Measurements from ENCODE around the gene PACS2.

The PACS2 gene

DNA sequence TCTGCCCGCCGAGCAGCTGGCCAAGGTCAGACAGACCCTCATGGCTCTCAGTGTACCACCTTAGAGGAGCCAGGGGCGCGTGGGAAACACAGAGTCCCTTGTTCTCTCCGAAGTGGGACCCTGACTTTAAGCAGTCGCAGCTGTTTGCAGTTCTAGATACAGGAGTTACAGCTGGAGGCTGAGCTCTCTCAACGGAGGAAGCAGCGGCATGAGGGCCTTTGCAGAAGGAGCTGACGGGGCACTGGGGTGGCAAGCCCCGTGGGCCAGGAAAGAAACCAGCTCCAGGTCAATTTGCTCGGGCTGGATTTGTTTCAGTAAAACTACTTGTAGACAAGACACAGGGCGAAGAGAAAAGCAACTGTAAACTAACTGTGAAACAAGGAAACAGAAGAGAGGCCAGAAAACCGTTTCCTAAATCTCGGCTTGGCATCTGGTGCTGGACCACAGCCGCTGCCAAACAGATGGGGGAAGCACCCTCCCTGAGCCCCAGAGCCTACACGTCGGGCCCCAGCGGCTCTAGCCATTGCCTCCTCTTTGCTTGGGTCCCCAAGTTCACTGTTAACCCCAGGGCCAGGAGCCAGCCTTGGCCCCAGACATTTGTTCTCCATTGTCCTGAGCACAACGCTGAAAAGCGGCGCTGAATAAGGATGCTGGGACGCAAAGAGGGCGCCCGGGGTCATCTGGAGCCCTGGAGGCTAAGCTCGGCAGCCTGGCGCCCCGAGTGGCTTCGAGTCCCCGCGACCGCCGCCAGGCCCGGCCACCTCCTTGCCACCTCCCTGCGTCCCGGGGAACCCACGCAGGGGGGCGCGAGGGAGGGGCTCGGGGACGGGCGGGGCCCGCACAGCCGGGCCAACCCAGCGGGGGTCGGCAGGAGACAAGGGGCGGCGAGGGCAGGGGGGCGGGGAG is 914 bp upstream of the PACS2 start:
- ATAC-seq (replicated peaks) (peak; percentile 20), DNase-seq (peak in 1 of 3 experiments; percentile 21)
- Mint-ChIP-seq H3K27me3 (no peaks in the 10 kb centered on the region), H3K36me3 (ENCODE audit: insufficient read depth) (peaks cover 18% of the 10 kb centered on the region), H3K9me3 (no peaks in the 10 kb centered on the region), H3K4me3 (peak overlapping the region; percentile 75 to 78), H3K4me1 (ENCODE audit: low read depth in 2 of 2) (peaks cover 14 to 16% of the 10 kb centered on the region in 2 donors), H3K27ac (peak overlapping the region; percentile 69 to 79)

DNA sequence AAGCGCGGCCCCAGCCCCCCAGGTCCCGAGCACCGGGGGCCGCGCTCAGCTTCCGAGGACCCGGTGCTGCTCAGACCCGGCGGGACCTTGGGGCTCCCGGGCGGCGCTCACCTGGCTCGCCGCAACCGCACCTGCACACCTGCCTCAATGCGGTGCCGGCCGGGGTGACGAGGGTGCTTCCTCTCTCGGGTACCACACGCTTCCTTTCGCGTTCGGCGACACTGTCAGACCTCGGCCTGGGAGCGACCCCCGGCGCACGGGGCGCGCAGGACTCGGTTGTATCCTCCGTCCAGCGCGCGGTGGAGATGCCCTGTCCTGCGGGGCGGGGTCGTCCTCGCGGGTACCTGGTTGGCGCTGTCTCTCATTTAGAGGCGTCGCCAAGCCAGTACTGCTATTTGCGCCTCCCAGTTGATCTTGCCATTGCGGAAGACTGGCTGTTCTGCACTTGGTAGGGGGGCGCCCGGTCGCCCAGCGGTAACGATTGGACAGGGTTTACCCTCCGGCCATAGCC is 718 bp downstream of the PACS2 start:
- DNase-seq (peak; percentile 46 to 53 (median 50)), ATAC-seq (replicated peaks) (peak; percentile 59)
- Mint-ChIP-seq H3K4me3 (peak overlapping the region; percentile 87), H3K4me1 (ENCODE audit: low read depth in 2 of 2) (peaks cover 14 to 16% of the 10 kb centered on the region in 2 donors), H3K9me3 (no peaks in the 10 kb centered on the region), H3K27ac (peak overlapping the region; percentile 76 to 92), H3K27me3 (no peaks in the 10 kb centered on the region), H3K36me3 (ENCODE audit: insufficient read depth) (peaks cover 18% of the 10 kb centered on the region)

DNA sequence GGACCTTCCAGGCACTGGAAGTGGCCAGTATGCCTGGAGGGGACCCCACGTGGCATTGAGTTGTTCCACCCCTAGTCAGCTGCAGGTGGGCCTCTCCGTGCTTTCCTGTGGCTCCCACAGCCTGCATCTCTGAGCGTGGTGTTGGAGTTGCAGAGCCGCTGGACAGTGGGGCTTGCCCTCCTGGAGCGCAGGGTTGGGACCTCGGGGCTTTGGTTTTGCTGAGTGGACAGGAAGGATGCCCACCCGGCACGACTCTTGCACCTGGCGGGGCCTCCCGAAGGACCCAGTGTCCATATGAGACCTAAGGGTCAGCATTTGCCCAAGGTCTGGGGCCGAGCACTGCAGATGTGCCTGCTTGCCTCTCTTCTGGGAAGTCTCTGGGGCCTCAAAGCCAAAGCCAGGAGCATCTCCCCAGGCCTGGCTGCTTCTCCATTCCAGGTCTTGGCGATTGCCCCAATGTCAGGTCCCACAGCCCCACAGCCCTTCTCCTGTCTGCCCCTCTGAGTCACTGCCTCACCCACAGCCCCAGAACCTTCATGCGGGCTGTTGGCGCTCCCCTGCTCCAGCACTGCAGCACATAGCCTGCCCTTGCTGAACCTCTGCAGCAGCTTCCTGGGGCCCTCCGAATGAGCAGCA is 1.5 kb downstream of the PACS2 start:
- H3K27me3 Mint-ChIP-seq = no peaks in the 10 kb centered on the region
- H3K4me3 Mint-ChIP-seq = peak overlapping the region; percentile 87
- no peaks in the 10 kb centered on the region for H3K9me3 Mint-ChIP-seq
- ATAC-seq (replicated peaks) (no peak), DNase-seq (no peak)
- H3K4me1 Mint-ChIP-seq (ENCODE audit: low read depth in 2 of 2) = peaks cover 14 to 16% of the 10 kb centered on the region in 2 donors
- H3K36me3 Mint-ChIP-seq (ENCODE audit: insufficient read depth) = peaks cover 18% of the 10 kb centered on the region
- H3K27ac Mint-ChIP-seq = peak overlapping the region in 1 of 2 donors; percentile 76

DNA sequence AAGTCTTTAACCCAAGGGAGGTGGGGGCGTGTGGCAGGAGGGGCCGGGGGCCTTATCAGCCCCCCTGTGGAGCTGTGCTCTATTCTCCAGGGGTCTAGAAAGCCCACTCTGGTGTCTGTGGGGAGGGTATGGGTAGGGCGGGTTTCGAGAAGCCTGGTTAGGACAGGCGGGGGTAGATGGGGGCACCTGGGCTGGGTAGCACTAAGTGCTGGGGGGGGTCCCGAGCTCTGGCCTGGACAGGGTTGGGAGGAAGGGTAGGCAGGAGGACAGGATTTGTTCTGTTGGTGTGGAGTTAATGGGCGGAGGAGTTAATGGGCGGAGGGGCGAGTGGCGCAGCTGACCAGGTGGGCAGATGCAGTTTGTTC is 2.0 kb downstream of the PACS2 start:
- Mint-ChIP-seq H3K27ac (peak overlapping the region in 1 of 2 donors; percentile 76), H3K36me3 (ENCODE audit: insufficient read depth) (peaks cover 18% of the 10 kb centered on the region), H3K4me1 (ENCODE audit: low read depth in 2 of 2) (peaks cover 14 to 16% of the 10 kb centered on the region in 2 donors), H3K9me3 (no peaks in the 10 kb centered on the region), H3K4me3 (peak overlapping the region; percentile 87), H3K27me3 (no peaks in the 10 kb centered on the region)
- DNase-seq (no peak), ATAC-seq (replicated peaks) (no peak)

DNA sequence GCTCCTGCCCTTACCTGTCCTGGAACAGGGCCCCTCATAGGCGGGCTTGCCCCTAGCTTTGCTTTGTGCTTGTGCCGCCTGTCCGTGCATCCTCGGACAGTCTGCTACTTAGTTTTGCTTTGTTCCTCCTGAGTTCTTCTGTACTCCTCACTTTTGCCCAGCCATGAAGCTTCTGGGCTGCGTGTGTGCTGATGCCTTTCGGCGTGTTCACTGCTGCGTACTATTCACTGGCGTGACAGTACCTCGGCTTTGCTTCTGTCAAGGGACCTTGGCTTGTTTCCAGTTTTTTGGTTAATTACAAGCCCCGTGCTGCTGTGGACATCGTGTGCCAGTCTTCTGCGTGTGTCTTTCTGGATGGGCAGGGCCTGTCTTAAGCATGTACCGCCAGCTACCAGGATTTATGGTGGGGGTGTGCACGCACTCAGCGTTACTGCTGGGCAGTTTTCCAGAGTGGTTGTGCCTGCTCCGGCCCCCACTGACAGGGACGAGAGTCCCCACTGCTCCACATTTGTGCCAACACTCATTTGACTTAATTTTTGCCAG is 2.5 kb downstream of the PACS2 start:
- ATAC-seq (replicated peaks) (no peak), DNase-seq (no peak)
- Mint-ChIP-seq H3K4me1 (ENCODE audit: low read depth in 2 of 2) (peaks cover 14 to 16% of the 10 kb centered on the region in 2 donors), H3K27me3 (no peaks in the 10 kb centered on the region), H3K27ac (no peak overlapping the region), H3K9me3 (no peaks in the 10 kb centered on the region), H3K4me3 (peak overlapping the region in 1 of 2 donors; percentile 87), H3K36me3 (ENCODE audit: insufficient read depth) (peaks cover 18% of the 10 kb centered on the region)

DNA sequence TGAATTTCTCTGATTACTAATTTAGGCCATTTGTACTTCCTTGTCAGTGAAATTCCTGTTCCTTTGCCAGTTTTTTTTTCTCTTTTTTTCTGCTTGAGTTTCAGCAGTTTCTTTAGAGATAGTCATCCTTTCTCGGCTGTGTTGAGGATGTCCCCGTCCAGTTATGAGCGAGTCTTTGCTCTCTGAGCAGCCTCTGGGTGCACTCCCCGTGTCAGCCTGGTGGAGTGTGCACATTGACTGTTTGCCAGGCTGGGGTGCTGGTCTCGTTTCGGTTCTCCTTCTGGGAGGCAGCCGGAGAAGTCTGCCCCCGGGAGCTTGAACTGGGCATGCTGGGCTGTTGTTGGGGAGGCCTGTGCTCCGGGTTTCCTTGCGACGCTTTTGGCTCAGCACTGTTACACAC is 3.0 kb downstream of the PACS2 start:
- Mint-ChIP-seq H3K27ac (no peak overlapping the region), H3K36me3 (ENCODE audit: insufficient read depth) (peaks cover 18% of the 10 kb centered on the region), H3K27me3 (no peaks in the 10 kb centered on the region), H3K4me1 (ENCODE audit: low read depth in 2 of 2) (peaks cover 14 to 16% of the 10 kb centered on the region in 2 donors), H3K4me3 (no peak overlapping the region), H3K9me3 (no peaks in the 10 kb centered on the region)
- DNase-seq (no peak), ATAC-seq (replicated peaks) (no peak)

DNA sequence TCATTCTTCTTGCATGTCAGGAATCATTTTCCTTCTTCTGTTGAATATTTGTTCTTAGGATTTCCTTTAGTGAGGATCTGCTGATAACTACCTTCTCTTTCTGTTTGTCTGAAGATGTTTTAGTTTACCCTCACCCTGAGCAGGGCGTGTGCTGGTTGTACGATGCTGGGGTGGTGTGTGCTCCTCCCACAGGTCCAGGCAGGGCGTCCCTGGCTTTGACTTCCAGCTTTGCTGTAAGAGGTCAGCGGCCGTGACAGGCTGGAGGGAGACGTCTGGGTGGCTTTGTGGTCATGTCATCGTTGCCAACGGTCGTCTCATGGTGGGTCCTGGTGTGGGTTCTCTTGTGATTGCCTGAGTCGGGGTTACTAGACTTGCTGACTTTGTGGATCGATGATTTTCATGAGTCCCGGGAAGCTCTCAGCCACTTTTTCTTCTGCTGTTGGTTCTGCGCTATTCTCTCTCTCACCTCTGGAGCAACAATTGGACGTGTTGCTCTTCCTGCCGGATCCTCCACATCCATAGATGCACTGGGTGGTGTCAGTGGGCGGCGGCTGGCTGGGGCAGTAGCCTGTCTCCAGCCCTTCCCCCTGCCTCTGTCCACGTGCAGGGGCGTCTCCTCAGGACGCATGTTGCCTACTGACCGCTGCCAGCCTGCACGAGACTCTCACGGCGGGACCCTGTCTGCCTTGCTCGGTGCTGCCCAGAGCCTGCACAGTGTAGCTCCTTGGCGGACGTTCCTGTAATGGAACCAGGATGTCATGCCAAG is 8.4 kb downstream of the PACS2 start:
- Mint-ChIP-seq H3K27ac (peak overlapping the region; percentile 10 to 16), H3K36me3 (ENCODE audit: insufficient read depth) (peaks cover 3% of the 10 kb centered on the region), H3K27me3 (no peaks in the 10 kb centered on the region), H3K4me1 (ENCODE audit: low read depth in 2 of 2) (peaks cover 9 to 18% of the 10 kb centered on the region in 2 donors), H3K4me3 (no peak overlapping the region), H3K9me3 (no peaks in the 10 kb centered on the region)
- DNase-seq (no peak), ATAC-seq (replicated peaks) (no peak)

DNA sequence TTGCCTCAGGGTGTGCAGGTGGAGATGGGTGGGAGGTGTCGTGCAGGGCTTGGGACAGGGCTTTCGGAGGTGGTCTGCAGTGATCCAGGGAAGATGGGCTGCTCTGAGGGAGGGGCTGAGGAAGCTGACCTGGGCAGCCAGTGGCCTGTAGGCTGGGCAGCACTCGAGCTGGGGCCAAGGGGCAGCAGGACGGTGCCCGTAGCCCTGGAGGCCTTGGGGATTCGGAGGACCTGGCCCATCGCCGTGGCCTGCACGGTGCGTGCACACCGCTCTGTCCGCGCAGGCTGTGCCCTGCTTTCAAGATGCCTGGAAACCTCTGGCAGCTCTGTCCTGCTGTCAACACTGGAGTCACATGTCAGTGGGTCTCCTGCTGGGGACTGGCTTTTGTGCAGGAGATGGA is 9.1 kb downstream of the PACS2 start:
- H3K36me3 Mint-ChIP-seq (ENCODE audit: insufficient read depth) = peaks cover 6% of the 10 kb centered on the region
- no peaks in the 10 kb centered on the region for H3K9me3 Mint-ChIP-seq
- no peaks in the 10 kb centered on the region for H3K27me3 Mint-ChIP-seq
- ATAC-seq (replicated peaks) = no peak
- no peak for DNase-seq
- H3K4me1 Mint-ChIP-seq (ENCODE audit: low read depth in 2 of 2) = peaks cover 13 to 18% of the 10 kb centered on the region in 2 donors
- no peak overlapping the region for H3K4me3 Mint-ChIP-seq
- H3K27ac Mint-ChIP-seq = peak overlapping the region in 1 of 2 donors; percentile 49

DNA sequence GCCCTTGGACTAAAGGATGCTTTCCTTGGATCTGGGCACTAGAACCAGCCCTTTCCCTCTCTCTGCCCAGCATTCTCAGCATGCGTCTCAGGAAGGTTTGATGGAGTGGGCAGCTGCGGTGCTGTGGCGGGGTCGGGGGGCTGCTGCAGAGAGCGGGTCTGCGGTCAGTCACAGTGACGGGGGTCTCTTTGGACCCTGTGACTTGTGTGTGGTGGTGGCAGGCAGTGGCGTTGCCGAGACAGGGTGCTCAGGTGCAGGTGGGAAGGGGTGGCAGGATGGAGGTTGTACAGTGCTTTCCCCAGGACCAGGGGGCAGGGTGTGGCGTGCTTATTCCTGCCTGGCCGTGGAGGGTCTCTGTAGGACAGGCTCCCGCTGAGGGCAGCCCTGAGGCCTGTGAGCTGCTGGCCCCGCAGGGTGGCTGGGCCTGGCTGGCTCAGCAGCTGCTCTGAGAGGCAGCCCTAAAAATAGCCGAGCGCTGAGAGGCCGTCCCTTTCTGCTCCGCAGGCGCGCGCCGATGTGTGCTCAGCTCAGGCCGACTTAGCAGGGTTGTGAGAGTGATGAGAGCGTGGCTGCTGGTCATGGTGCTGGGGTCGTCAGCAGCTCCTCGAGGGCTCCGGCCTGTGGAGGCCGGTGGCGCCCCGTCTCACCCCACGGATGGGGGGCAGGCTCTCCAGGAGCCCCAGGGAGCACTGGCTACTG is 9.7 kb downstream of the PACS2 start:
- no peak for ATAC-seq (replicated peaks)
- H3K9me3 Mint-ChIP-seq = no peaks in the 10 kb centered on the region
- H3K4me3 Mint-ChIP-seq = no peak overlapping the region
- H3K27ac Mint-ChIP-seq = peak overlapping the region in 1 of 2 donors; percentile 49
- no peak for DNase-seq
- H3K4me1 Mint-ChIP-seq (ENCODE audit: low read depth in 2 of 2) = peaks cover 18 to 24% of the 10 kb centered on the region in 2 donors
- no peaks in the 10 kb centered on the region for H3K27me3 Mint-ChIP-seq
- peaks cover 9% of the 10 kb centered on the region for H3K36me3 Mint-ChIP-seq (ENCODE audit: insufficient read depth)

DNA sequence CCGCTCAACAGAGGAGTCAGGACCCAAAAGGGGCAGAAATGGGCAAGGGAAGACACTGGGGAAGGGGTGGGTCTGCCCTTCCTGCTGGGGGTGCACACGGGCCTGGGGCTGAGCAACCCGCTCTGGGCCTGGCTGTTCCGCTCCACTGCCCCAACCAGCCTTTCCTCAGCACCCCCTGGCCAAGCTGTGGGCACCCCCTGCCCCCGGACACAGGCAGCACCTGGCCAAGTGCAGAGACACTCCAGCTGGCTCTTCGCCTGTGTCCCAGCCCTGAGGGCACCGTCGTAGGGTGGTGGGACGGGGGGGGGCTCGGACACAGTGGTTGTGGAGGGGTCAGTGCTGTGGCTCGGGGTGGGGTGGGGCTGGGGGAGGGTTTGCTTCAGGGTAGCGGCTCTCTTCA is 10.3 kb downstream of the PACS2 start:
- Mint-ChIP-seq H3K36me3 (ENCODE audit: insufficient read depth) (peaks cover 11% of the 10 kb centered on the region), H3K4me1 (ENCODE audit: low read depth in 2 of 2) (peaks cover 20 to 29% of the 10 kb centered on the region in 2 donors), H3K9me3 (no peaks in the 10 kb centered on the region), H3K4me3 (no peak overlapping the region), H3K27ac (no peak overlapping the region), H3K27me3 (no peaks in the 10 kb centered on the region)
- ATAC-seq (replicated peaks) = no peak
- DNase-seq = no peak

DNA sequence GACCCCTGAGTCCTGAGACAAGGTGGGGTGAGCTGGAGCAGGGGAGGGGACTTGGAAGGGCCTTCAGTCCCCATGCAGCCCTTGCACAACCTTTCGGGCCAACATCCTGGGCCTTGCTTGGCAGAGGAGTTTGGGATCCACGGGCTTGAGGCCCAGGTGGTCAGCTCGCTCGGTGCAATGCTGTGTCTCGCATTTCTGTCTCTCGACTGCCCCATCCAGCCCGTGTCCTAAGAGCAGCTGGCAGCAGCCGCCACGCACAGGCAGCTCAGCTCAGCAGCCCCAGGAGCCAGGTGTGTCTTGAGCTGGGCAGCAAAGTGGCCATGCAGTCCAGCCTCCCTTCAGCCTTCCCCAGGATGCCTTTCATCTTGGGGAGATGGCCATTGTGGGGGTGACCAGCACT is 10.8 kb downstream of the PACS2 start:
- H3K4me1 Mint-ChIP-seq (ENCODE audit: low read depth in 2 of 2) = peaks cover 22 to 31% of the 10 kb centered on the region in 2 donors
- ATAC-seq (replicated peaks) (no peak), DNase-seq (no peak)
- no peak overlapping the region for H3K4me3 Mint-ChIP-seq
- no peaks in the 10 kb centered on the region for H3K9me3 Mint-ChIP-seq
- H3K36me3 Mint-ChIP-seq (ENCODE audit: insufficient read depth) = peaks cover 11% of the 10 kb centered on the region
- no peak overlapping the region for H3K27ac Mint-ChIP-seq
- no peaks in the 10 kb centered on the region for H3K27me3 Mint-ChIP-seq

DNA sequence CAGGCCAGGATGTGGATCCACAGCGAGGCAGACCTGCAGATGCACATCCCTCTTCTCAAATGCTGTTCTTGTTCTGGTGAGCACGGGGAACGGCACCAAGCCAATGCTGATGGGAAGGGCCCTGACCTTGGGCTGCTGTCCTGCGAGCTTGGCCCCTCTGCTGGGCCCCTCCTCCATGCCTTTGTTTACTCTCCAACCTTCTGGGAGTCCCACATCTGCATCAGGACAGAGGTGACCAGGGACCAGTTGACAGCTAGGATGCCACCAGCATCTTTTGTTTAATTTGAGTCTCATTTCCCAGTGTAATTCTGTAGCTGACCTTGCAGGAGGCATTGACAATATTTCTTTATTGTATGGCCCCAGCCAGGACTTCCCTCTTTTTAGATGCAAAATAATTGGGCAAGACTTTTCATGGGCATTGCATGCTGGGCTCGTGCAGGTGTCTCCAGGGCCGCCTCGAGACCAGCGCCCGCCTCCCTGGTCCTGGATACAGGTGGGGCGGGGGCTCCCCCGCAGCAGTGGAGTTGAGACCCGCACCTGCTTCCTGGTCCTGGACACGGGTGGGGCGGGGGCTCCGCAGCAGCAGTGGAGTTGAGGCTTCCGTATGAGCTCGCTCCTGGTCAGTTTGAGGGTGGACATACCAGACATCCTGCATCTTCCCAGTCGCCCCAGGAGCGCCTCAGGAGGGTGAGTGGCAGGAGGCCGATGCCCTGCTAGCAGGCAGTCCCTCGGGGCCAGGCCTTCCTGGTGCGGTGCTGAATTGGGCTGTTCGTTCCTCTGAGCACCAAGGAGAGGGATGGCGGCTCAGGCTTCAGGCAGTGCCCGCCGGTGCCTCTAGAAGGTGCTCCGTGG is 11.4 kb downstream of the PACS2 start:
- ATAC-seq (replicated peaks) (no peak), DNase-seq (no peak)
- H3K27ac Mint-ChIP-seq = no peak overlapping the region
- H3K4me1 Mint-ChIP-seq (ENCODE audit: low read depth in 2 of 2) = peaks cover 28 to 34% of the 10 kb centered on the region in 2 donors
- H3K4me3 Mint-ChIP-seq = no peak overlapping the region
- H3K9me3 Mint-ChIP-seq = no peaks in the 10 kb centered on the region
- H3K36me3 Mint-ChIP-seq (ENCODE audit: insufficient read depth) = peaks cover 11% of the 10 kb centered on the region
- H3K27me3 Mint-ChIP-seq = no peaks in the 10 kb centered on the region
